B cell (primary cell): ENCODE measurements around the gene NFATC2. TPM values are rescaled to one million over a fixed set of nuclear protein-coding genes. Genes with fewer than 3 reads are reported as not detected.

Experiments used
- ATAC-seq: fragments of 200-7000 bp; cut with Tn5 transposase; one replicate; pipeline ENCODE4 v1.10.0; 2021; ENCODE audit warnings: low read depth, mild to moderate bottlenecking, moderate number of reproducible peaks, moderate library complexity
- CTCF ChIA-PET: fragments of 350-600 bp; sonication (Branson Sonifier 250); formaldehyde crosslinking; loops from one replicate; lab custom pipeline; 2021; ENCODE audit warnings: antibody characterized with exemption, inconsistent platforms; lab: Charles Lee
- POLR2A ChIA-PET: fragments of 350-600 bp; sonication (Branson Sonifier 250); formaldehyde crosslinking; loops from one replicate; lab custom pipeline; 2021; ENCODE audit warnings: antibody characterized with exemption; lab: Charles Lee
- DNase-seq: peaks from one replicate; pipeline ENCODE4 v3.0.0; 2013
- H2AFZ ChIP-seq: 2 replicates; pipeline ENCODE4 v1.6.1; 2012; ENCODE audit warnings: mild to moderate bottlenecking, low read depth, low read length; ENCODE audit not compliant: insufficient read depth, poor library complexity, severe bottlenecking
- H3K27ac ChIP-seq, 2 donors: 1 replicate in 1 of 2; 2 replicates in 1 of 2; pipeline ENCODE4 v1.5.1; 2012 to 2013; ENCODE audit warnings: low read length in 2 of 2, mild to moderate bottlenecking in 2 of 2, moderate library complexity in 1 of 2
- H3K27me3 ChIP-seq, 4 experiments: fragments of 200-600 bp in 1 of 4; sonication (generic) in 1 of 4; replicated peaks in 1 of 4; 1 replicate in 2 of 4; 2 replicates in 2 of 4; pipeline versions ENCODE4 v1.6.1 to v1.7.0; 2013 to 2016; ENCODE audit warnings: low read length in 3 of 4, mild to moderate bottlenecking in 2 of 4, mixed read lengths in 1 of 4, moderate library complexity in 1 of 4; ENCODE audit not compliant: insufficient read depth in 4 of 4, control insufficient read depth in 3 of 4; ENCODE audit errors: control extremely low read depth in 1 of 4
- H3K36me3 ChIP-seq, 2 experiments: replicated peaks in 1 of 2; 1 replicate in 1 of 2; 2 replicates in 1 of 2; pipeline versions ENCODE4 v1.6.1 to v1.7.1; 2013; ENCODE audit warnings: low read length in 1 of 2; ENCODE audit not compliant: insufficient read depth in 2 of 2, control insufficient read depth in 1 of 2; ENCODE audit errors: control extremely low read depth in 1 of 2, extremely low read depth in 1 of 2
- H3K4me1 ChIP-seq, 2 donors: fragments of 200-600 bp in 1 of 2; sonication (generic) in 1 of 2; 1 replicate in 1 of 2; 2 replicates in 1 of 2; pipeline versions ENCODE4 v1.5.1 to v1.6.1; 2013 to 2017; ENCODE audit warnings: low read length in 2 of 2; ENCODE audit not compliant: control insufficient read depth in 2 of 2, insufficient read depth in 2 of 2
- H3K4me2 ChIP-seq: replicated peaks from 2 replicates; pipeline ENCODE3; 2012; ENCODE audit warnings: mild to moderate bottlenecking, low read depth, low read length; ENCODE audit not compliant: poor library complexity, severe bottlenecking
- H3K4me3 ChIP-seq, 5 experiments: fragments of 200-600 bp in 1 of 5; sonication (generic) in 1 of 5; 1 replicate in 3 of 5; 2 replicates in 2 of 5; pipeline versions ENCODE4 v1.5.1 to v1.7.0; 2011 to 2016; ENCODE audit warnings: low read length in 4 of 5, mild to moderate bottlenecking in 4 of 5, low read depth in 2 of 5, control low read depth in 1 of 5, moderate library complexity in 1 of 5; ENCODE audit not compliant: insufficient read depth in 1 of 5; ENCODE audit errors: control extremely low read depth in 1 of 5, extremely low read depth in 1 of 5
- H3K79me2 ChIP-seq: fragments of 200-600 bp; sonication (generic); one replicate; pipeline ENCODE4 v1.6.0; 2016; ENCODE audit warnings: low read length; ENCODE audit not compliant: control insufficient read depth, insufficient read depth
- H3K9ac ChIP-seq: fragments of 200-600 bp; sonication (generic); 2 replicates; pipeline ENCODE4 v1.6.1; 2017; ENCODE audit warnings: mild to moderate bottlenecking, low read length, moderate library complexity
- H3K9me3 ChIP-seq, 3 donors: one replicate each; pipeline versions ENCODE4 v1.6.1 to v1.7.1; 2013; ENCODE audit warnings: low read length in 2 of 3; ENCODE audit not compliant: control insufficient read depth in 2 of 3, insufficient read depth in 1 of 3; ENCODE audit errors: control extremely low read depth in 1 of 3
- H4K20me1 ChIP-seq: 2 replicates; pipeline ENCODE4 v1.6.0; 2012; ENCODE audit warnings: mild to moderate bottlenecking, low read length; ENCODE audit not compliant: insufficient read depth, control insufficient read depth, poor library complexity, severe bottlenecking
- H3K27ac Mint-ChIP-seq: one replicate; pipeline ENCODE4 v1.8.0; 2021; ENCODE audit warnings: mixed read lengths
- H3K27me3 Mint-ChIP-seq: one replicate; pipeline ENCODE4 v1.8.0; 2021; ENCODE audit warnings: mixed read lengths
- H3K4me1 Mint-ChIP-seq: one replicate; pipeline ENCODE4 v1.8.0; 2021; ENCODE audit warnings: mixed read lengths
- H3K4me3 Mint-ChIP-seq: one replicate; pipeline ENCODE4 v1.8.0; 2021; ENCODE audit warnings: mixed read lengths
- H3K9me3 Mint-ChIP-seq: one replicate; pipeline ENCODE4 v1.8.0; 2022; ENCODE audit warnings: mixed read lengths; ENCODE audit not compliant: insufficient read depth
- EZH2 ChIP-seq: IDR thresholded peaks from 2 replicates; pipeline ENCODE4 v1.6.1; 2012; ENCODE audit warnings: borderline replicate concordance, low read depth, mild to moderate bottlenecking, moderate library complexity, low read length; ENCODE audit not compliant: insufficient read depth, poor library complexity, severe bottlenecking
- WGBS: methylation state at CpG from one replicate; pipeline ENCODE4 v1.1.5; 2013; ENCODE audit warnings: missing lambda C conversion rate; ENCODE audit not compliant: insufficient coverage; 5-methylcytosine and 5-hydroxymethylcytosine counted together
- intact Hi-C: fragments of 100-400 bp; cut with micrococcal nuclease; formaldehyde crosslinking; loops from one replicate; pipeline ENCODE4 v1.10.0; 2022
- polyA plus RNA-seq: library from polyadenylated mRNA; depleted of rRNA; stranded (reverse); fragments of >200 nt; gene quantifications from 2 replicates; pipeline ENCODE4 v1.2.3, GENCODE V29; 2012
- total RNA-seq, 2 donors: library from RNA; stranded (reverse); fragments of 120-200 nt in 1 of 2; gene quantifications; 1 replicate in 1 of 2; 2 replicates in 1 of 2; pipeline versions ENCODE4 v1.2.3 to v1.2.4, GENCODE V29; 2013 to 2022
- TF ChIP-seq, protein P1 (sequence below): fragments of 200-600 bp; IDR thresholded peaks from one replicate; pipeline ENCODE4 v1.8.0; 2022; ENCODE audit warnings: antibody characterized with exemption, mild to moderate bottlenecking

Gene NFATC2
- total and polyA plus RNA-seq, 2 donors (not counting 1 experiment from before 2014, with no cell fraction given): 10.1 to 38.0 TPM

DNA sequence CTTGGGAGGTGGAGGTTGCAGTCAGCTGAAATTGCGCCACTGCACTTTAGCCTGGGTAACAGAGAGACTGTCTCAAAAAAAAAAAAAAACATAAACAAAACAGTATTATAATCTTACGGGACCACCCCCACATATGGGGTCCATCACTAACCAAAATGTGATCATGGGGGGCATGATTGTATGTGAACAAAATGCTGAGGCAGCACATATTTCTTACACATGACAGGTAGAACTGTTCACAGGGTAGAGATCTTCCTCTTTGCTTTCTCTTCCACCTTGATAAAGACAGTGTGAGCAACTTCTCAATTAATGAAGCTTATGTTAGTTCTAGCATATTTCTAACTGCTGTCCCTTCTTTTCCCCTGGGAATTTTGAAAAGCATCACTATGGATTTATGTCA, 24.7 kb downstream of the NFATC2 start:
- WGBS: no CpG with 5 or more reads among the region's 2 CpGs
- Histone ChIP-seq H3K9ac (no peak overlapping the region), H3K4me2 (no peak overlapping the region), H3K27me3 (no peaks in the 10 kb centered on the region), H4K20me1 (peaks cover 42% of the 10 kb centered on the region), H3K9me3 (no peaks in the 10 kb centered on the region), H3K27ac (no peak overlapping the region), H3K79me2 (peaks cover 85% of the 10 kb centered on the region), H3K4me3 (no peak overlapping the region), H2AFZ (no peak overlapping the region), H3K36me3 (peaks cover 9 to 60% of the 10 kb centered on the region in 2 experiments), H3K4me1 (peaks cover 16 to 21% of the 10 kb centered on the region in 2 donors)
- no peak for ATAC-seq
- H3K27ac Mint-ChIP-seq: no peak overlapping the region
- no peaks in the 10 kb centered on the region for H3K9me3 Mint-ChIP-seq
- intact Hi-C loops: no loop called here
- POLR2A ChIA-PET: no interaction called here
- peaks cover 34% of the 10 kb centered on the region for H3K4me1 Mint-ChIP-seq
- CTCF ChIA-PET: no interaction called here
- H3K27me3 Mint-ChIP-seq: no peaks in the 10 kb centered on the region
- TF ChIP-seq, protein P1, sequence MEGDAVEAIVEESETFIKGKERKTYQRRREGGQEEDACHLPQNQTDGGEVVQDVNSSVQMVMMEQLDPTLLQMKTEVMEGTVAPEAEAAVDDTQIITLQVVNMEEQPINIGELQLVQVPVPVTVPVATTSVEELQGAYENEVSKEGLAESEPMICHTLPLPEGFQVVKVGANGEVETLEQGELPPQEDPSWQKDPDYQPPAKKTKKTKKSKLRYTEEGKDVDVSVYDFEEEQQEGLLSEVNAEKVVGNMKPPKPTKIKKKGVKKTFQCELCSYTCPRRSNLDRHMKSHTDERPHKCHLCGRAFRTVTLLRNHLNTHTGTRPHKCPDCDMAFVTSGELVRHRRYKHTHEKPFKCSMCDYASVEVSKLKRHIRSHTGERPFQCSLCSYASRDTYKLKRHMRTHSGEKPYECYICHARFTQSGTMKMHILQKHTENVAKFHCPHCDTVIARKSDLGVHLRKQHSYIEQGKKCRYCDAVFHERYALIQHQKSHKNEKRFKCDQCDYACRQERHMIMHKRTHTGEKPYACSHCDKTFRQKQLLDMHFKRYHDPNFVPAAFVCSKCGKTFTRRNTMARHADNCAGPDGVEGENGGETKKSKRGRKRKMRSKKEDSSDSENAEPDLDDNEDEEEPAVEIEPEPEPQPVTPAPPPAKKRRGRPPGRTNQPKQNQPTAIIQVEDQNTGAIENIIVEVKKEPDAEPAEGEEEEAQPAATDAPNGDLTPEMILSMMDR: no peak
- no peak for TF ChIP-seq EZH2
- no peak overlapping the region for H3K4me3 Mint-ChIP-seq
- DNase-seq: no peak

DNA sequence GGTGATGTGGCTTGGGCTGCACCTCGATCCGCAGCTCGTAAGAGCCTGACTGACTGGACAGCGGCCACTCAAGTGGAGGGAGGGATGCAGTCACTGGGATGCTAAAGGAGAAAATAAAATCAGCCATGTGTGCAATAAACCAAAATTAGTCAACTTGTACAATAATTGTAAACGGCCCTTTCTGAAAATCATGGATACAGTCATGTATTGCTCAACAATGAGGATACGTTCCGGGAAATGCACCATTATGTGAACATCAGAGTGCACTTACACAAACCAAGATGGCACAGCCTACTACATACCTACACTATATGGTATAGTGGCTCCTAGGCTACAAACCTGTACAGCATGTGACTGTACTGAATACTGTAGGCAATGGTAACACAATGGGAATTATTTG, 25.7 kb downstream of the NFATC2 start:
- intact Hi-C loops: no loop called here
- TF ChIP-seq EZH2: no peak
- TF ChIP-seq, protein P1: no peak
- peaks cover 19 to 24% of the 10 kb centered on the region in 2 donors for H3K4me1 ChIP-seq
- no peak for DNase-seq
- Mint-ChIP-seq H3K27ac (no peak overlapping the region), H3K9me3 (no peaks in the 10 kb centered on the region), H3K4me1 (peaks cover 34% of the 10 kb centered on the region), H3K27me3 (no peaks in the 10 kb centered on the region), H3K4me3 (no peak overlapping the region)
- H3K27me3 ChIP-seq: no peaks in the 10 kb centered on the region
- H3K9ac ChIP-seq: no peak overlapping the region
- H3K36me3 ChIP-seq: peaks cover 7 to 57% of the 10 kb centered on the region in 2 experiments
- no peak overlapping the region for H3K4me3 ChIP-seq
- no peak overlapping the region for H3K4me2 ChIP-seq
- no peak overlapping the region for H3K27ac ChIP-seq
- peaks cover 43% of the 10 kb centered on the region for H4K20me1 ChIP-seq
- CTCF ChIA-PET: no interaction called here
- WGBS: 94% methylated on average over 5 of the region's 7 CpGs
- POLR2A ChIA-PET: no interaction called here
- no peak for ATAC-seq
- H2AFZ ChIP-seq: no peak overlapping the region
- H3K9me3 ChIP-seq: no peaks in the 10 kb centered on the region
- peaks cover 81% of the 10 kb centered on the region for H3K79me2 ChIP-seq
